ENCODE results near the gene PLEKHG7.

DNA sequence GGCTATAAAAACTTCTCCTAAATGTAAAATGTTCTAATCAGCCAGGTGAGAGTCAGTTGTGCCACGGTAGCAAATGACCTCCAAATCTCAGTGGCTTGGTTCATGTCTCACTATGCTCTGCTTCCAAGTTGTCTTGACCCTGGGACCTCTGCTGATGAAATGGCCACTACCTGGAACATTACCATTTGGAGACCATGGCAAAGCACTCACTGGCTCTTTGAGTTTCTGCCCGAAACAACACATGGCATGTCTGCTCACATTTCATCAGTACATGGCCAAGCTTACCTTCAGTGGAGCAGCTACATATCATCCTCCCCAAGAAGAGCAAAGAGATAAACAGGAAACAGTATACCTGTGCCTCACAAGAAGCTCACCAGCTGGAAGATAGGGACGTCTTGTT lies 40.2 kb downstream of the PLEKHG7 start:
- TF ChIP-seq, protein P1, sequence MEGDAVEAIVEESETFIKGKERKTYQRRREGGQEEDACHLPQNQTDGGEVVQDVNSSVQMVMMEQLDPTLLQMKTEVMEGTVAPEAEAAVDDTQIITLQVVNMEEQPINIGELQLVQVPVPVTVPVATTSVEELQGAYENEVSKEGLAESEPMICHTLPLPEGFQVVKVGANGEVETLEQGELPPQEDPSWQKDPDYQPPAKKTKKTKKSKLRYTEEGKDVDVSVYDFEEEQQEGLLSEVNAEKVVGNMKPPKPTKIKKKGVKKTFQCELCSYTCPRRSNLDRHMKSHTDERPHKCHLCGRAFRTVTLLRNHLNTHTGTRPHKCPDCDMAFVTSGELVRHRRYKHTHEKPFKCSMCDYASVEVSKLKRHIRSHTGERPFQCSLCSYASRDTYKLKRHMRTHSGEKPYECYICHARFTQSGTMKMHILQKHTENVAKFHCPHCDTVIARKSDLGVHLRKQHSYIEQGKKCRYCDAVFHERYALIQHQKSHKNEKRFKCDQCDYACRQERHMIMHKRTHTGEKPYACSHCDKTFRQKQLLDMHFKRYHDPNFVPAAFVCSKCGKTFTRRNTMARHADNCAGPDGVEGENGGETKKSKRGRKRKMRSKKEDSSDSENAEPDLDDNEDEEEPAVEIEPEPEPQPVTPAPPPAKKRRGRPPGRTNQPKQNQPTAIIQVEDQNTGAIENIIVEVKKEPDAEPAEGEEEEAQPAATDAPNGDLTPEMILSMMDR (conservative IDR thresholded peaks at IDR 0.05), result no peak
- TF ChIP-seq ZFX (IDR thresholded peaks at IDR 0.05), result no peak
